ENCODE measurements around the gene GOPC. TPM values are rescaled to one million over a fixed set of nuclear protein-coding genes. Genes with fewer than 3 reads are reported as not detected.
"Not testable (repeated sequence)": the region's sequence is repeated elsewhere in the genome, so short reads cannot be mapped to it uniquely, and the experiment has no call there.

The GOPC gene
- total RNA-seq, 2 donors from 2014 or later = 16.8 to 17.4 TPM

- ATAC-seq = no peak
- H3K9me3 ChIP-seq (ENCODE audit: control insufficient read depth, low read length, poor library complexity, severe bottlenecking) = no peaks in the 10 kb centered on the region
- no peak overlapping the region for H3K27ac Mint-ChIP-seq
- no peaks in the 10 kb centered on the region for H3K4me1 Mint-ChIP-seq
- H3K36me3 Mint-ChIP-seq (ENCODE audit: low read depth) = no peaks in the 10 kb centered on the region
- H3K27me3 Mint-ChIP-seq = peaks cover 20% of the 10 kb centered on the region
- no peak overlapping the region for H3K4me3 Mint-ChIP-seq
- DNase-seq = no peak
These were observed 68.5 kb downstream of the GOPC start for GRCh38 chr6:117533775-117534174.

- no peak for DNase-seq
- H3K4me3 Mint-ChIP-seq = no peak overlapping the region
- no peak for ATAC-seq
- no peaks in the 10 kb centered on the region for H3K9me3 ChIP-seq (ENCODE audit: control insufficient read depth, low read length, poor library complexity, severe bottlenecking)
- peaks cover 20% of the 10 kb centered on the region for H3K27me3 Mint-ChIP-seq
- H3K36me3 Mint-ChIP-seq (ENCODE audit: low read depth) = no peaks in the 10 kb centered on the region
- no peaks in the 10 kb centered on the region for H3K4me1 Mint-ChIP-seq
- no peak overlapping the region for H3K27ac Mint-ChIP-seq
These were observed 70.2 kb downstream of the GOPC start for GRCh38 chr6:117531809-117532725.

- ATAC-seq (no peak), DNase-seq (no peak)
- no peak overlapping the region for H3K4me3 Mint-ChIP-seq
- peaks cover 14% of the 10 kb centered on the region for H3K27me3 Mint-ChIP-seq
- no peaks in the 10 kb centered on the region for H3K36me3 Mint-ChIP-seq (ENCODE audit: low read depth)
- no peaks in the 10 kb centered on the region for H3K9me3 ChIP-seq (ENCODE audit: control insufficient read depth, low read length, poor library complexity, severe bottlenecking)
- H3K27ac Mint-ChIP-seq = no peak overlapping the region
- no peaks in the 10 kb centered on the region for H3K4me1 Mint-ChIP-seq
These were observed 71.0 kb downstream of the GOPC start for GRCh38 chr6:117531346-117531745.

- no peak overlapping the region for H3K27ac Mint-ChIP-seq
- ATAC-seq = no peak
- no peaks in the 10 kb centered on the region for H3K36me3 Mint-ChIP-seq (ENCODE audit: low read depth)
- H3K4me3 Mint-ChIP-seq = no peak overlapping the region
- DNase-seq = no peak
- no peaks in the 10 kb centered on the region for H3K4me1 Mint-ChIP-seq
- no peaks in the 10 kb centered on the region for H3K9me3 ChIP-seq (ENCODE audit: control insufficient read depth, low read length, poor library complexity, severe bottlenecking)
- peaks cover 13% of the 10 kb centered on the region for H3K27me3 Mint-ChIP-seq
These were observed 71.7 kb downstream of the GOPC start for GRCh38 chr6:117530467-117531242.

- no peak overlapping the region for H3K27ac Mint-ChIP-seq
- ATAC-seq (no peak), DNase-seq (no peak)
- peaks cover 8% of the 10 kb centered on the region for H3K27me3 Mint-ChIP-seq
- H3K9me3 ChIP-seq (ENCODE audit: control insufficient read depth, low read length, poor library complexity, severe bottlenecking) = no peaks in the 10 kb centered on the region
- no peaks in the 10 kb centered on the region for H3K36me3 Mint-ChIP-seq (ENCODE audit: low read depth)
- no peaks in the 10 kb centered on the region for H3K4me1 Mint-ChIP-seq
- no peak overlapping the region for H3K4me3 Mint-ChIP-seq
These were observed 76.7 kb downstream of the GOPC start for GRCh38 chr6:117525607-117526006.

- Mint-ChIP-seq H3K36me3 (ENCODE audit: low read depth) (no peaks in the 10 kb centered on the region), H3K27me3 (peaks cover 7% of the 10 kb centered on the region)
- no peak for ATAC-seq
These were observed 80.4 kb downstream of the GOPC start for GRCh38 chr6:117521791-117522502.

GRCh38 chr6:117520603-117521395 is 81.5 kb downstream of the GOPC start:
- Mint-ChIP-seq H3K4me1 (no peaks in the 10 kb centered on the region), H3K4me3 (no peak overlapping the region), H3K27ac (no peak overlapping the region), H3K36me3 (ENCODE audit: low read depth) (no peaks in the 10 kb centered on the region), H3K27me3 (peaks cover 7% of the 10 kb centered on the region)
- H3K9me3 ChIP-seq (ENCODE audit: control insufficient read depth, low read length, poor library complexity, severe bottlenecking) = no peaks in the 10 kb centered on the region
- ATAC-seq (no peak), DNase-seq (no peak)

More at GRCh38 chr6:117521791-117522502, 80.4 kb downstream of the GOPC start:
- no peak for DNase-seq
- no peaks in the 10 kb centered on the region for H3K9me3 ChIP-seq (ENCODE audit: control insufficient read depth, low read length, poor library complexity, severe bottlenecking)
- Mint-ChIP-seq H3K4me1 (no peaks in the 10 kb centered on the region), H3K27ac (no peak overlapping the region), H3K4me3 (no peak overlapping the region)

- Mint-ChIP-seq H3K4me1 (no peaks in the 10 kb centered on the region), H3K36me3 (ENCODE audit: low read depth) (no peaks in the 10 kb centered on the region), H3K27me3 (peaks cover 12% of the 10 kb centered on the region), H3K27ac (no peak overlapping the region), H3K4me3 (no peak overlapping the region)
- no peak for ATAC-seq
- H3K9me3 ChIP-seq (ENCODE audit: control insufficient read depth, low read length, poor library complexity, severe bottlenecking) = no peaks in the 10 kb centered on the region
- DNase-seq = no peak
These were observed 83.4 kb downstream of the GOPC start for GRCh38 chr6:117518870-117519269.

- not testable (repeated sequence) for H3K4me3 Mint-ChIP-seq; H3K9me3 ChIP-seq (ENCODE audit: control insufficient read depth, low read length, poor library complexity, severe bottlenecking); H3K4me1 Mint-ChIP-seq; ATAC-seq; H3K36me3 Mint-ChIP-seq (ENCODE audit: low read depth); DNase-seq; H3K27ac Mint-ChIP-seq
- H3K27me3 Mint-ChIP-seq = peaks cover 18% of the 10 kb centered on the region
These were observed 84.3 kb downstream of the GOPC start for GRCh38 chr6:117517995-117518394.

- Mint-ChIP-seq H3K4me1 (no peaks in the 10 kb centered on the region), H3K27me3 (peaks cover 31% of the 10 kb centered on the region), H3K27ac (no peak overlapping the region), H3K4me3 (no peak overlapping the region), H3K36me3 (ENCODE audit: low read depth) (no peaks in the 10 kb centered on the region)
- no peak for DNase-seq
- H3K9me3 ChIP-seq (ENCODE audit: control insufficient read depth, low read length, poor library complexity, severe bottlenecking) = no peaks in the 10 kb centered on the region
- no peak for ATAC-seq
These were observed 87.0 kb downstream of the GOPC start for GRCh38 chr6:117515326-117515725.

GRCh38 chr6:117514655-117515054 is 87.7 kb downstream of the GOPC start:
- no peak overlapping the region for H3K27ac Mint-ChIP-seq
- ATAC-seq (no peak), DNase-seq (no peak)
- peaks cover 38% of the 10 kb centered on the region for H3K27me3 Mint-ChIP-seq
- H3K36me3 Mint-ChIP-seq (ENCODE audit: low read depth) = no peaks in the 10 kb centered on the region
- no peaks in the 10 kb centered on the region for H3K4me1 Mint-ChIP-seq
- H3K4me3 Mint-ChIP-seq = no peak overlapping the region
- H3K9me3 ChIP-seq (ENCODE audit: control insufficient read depth, low read length, poor library complexity, severe bottlenecking) = no peaks in the 10 kb centered on the region

GRCh38 chr6:117513778-117514365 is 88.4 kb downstream of the GOPC start:
- Mint-ChIP-seq H3K36me3 (ENCODE audit: low read depth) (no peaks in the 10 kb centered on the region), H3K27me3 (peaks cover 46% of the 10 kb centered on the region), H3K4me3 (no peak overlapping the region), H3K27ac (no peak overlapping the region), H3K4me1 (no peaks in the 10 kb centered on the region)
- no peaks in the 10 kb centered on the region for H3K9me3 ChIP-seq (ENCODE audit: control insufficient read depth, low read length, poor library complexity, severe bottlenecking)
- ATAC-seq (no peak), DNase-seq (no peak)

Measured in T-helper 17 cell (primary cell).